Bronchial epithelial cell (primary cell): ENCODE data around the gene PHC2. TPM values are rescaled to one million over a fixed set of nuclear protein-coding genes. Genes with fewer than 3 reads are reported as not detected.

Source experiments
- DNase-seq: peaks from one replicate; pipeline ENCODE4 v3.0.0-alpha.2; 2010; ENCODE audit warnings: low read depth
- FAIRE-seq: peaks from 2 replicates; lab custom pipeline; 2011; peaks lifted over from hg19 to GRCh38; lab: Jason Lieb, UNC
- H3K27me3 ChIP-seq: 2 replicates; pipeline ENCODE4 v1.5.1; 2011; ENCODE audit warnings: low read length; ENCODE audit not compliant: control insufficient read depth, insufficient read depth
- H3K36me3 ChIP-seq: 2 replicates; pipeline ENCODE4 v1.5.1; 2011; ENCODE audit warnings: low read length; ENCODE audit not compliant: control insufficient read depth, insufficient read depth
- H3K4me3 ChIP-seq: 2 replicates; pipeline ENCODE4 v1.5.1; 2011; ENCODE audit warnings: mild to moderate bottlenecking, low read depth, low read length, control low read depth
- CTCF ChIP-seq: IDR thresholded peaks from 2 replicates; pipeline ENCODE4 v1.5.1; 2011; ENCODE audit warnings: mild to moderate bottlenecking, moderate library complexity, low read length, control low read depth, inconsistent platforms; ENCODE audit not compliant: insufficient read depth, severe bottlenecking
- total RNA-seq: library from RNA; depleted of rRNA; stranded (reverse); fragments of >200 nt; gene quantifications from 2 replicates; pipeline ENCODE4 v1.2.1, GENCODE V29; 2014

The PHC2 gene
- total RNA-seq, 1 donor from 2014 or later: 32.1 TPM

DNA sequence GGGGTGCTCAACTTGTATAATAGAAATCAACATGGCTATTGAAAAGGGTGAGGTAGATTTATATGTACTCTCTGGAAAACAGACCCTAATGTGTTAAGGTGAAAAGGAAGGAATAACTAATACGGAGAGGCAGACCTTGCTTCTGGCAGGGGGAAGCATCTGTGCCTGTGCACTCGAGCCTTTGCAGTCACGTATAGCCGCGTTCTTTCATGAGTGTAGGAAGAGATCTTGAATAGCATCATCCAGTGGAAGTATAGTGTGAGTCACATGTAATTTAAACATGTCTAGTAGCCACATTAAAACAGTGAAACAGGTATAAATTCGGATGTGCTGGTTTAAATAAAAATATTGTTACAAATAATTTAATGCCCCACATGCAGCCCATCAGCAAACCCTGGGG lies 112.9 kb downstream of the PHC2 start:
- FAIRE-seq: no peak

GRCh38 chr1:33317354-33317753 lies 113.5 kb downstream of the PHC2 start:
- H3K4me3 ChIP-seq: no peak overlapping the region
- DNase-seq: no peak
- no peaks in the 10 kb centered on the region for H3K36me3 ChIP-seq
- FAIRE-seq: no peak
- TF ChIP-seq CTCF: no peak
- no peaks in the 10 kb centered on the region for H3K27me3 ChIP-seq

More for the DNA sequence above, 112.9 kb downstream of the PHC2 start:
- Histone ChIP-seq H3K4me3 (no peak overlapping the region), H3K27me3 (no peaks in the 10 kb centered on the region), H3K36me3 (no peaks in the 10 kb centered on the region)
- no peak for TF ChIP-seq CTCF
- DNase-seq: no peak

DNA sequence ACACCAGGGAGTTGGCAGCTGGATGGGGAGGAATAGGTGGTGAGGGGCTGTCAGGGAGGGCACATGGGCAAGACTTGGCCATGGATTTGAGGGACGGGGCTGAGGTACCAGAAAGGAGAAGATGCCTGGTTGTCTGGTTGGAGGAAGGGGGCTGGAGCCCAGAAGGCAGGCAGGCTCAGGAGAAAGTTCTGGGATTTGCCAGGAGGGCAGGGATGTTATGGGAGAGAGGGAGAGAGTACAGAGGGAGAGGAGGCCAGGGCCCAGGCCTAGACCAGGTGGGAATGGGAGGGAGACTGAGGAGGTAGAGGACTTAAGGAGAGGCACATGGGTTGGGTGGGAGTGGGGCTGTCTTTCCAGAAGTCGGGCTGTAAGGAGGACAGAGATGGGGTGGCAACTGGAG lies 114.3 kb downstream of the PHC2 start:
- Histone ChIP-seq H3K27me3 (no peaks in the 10 kb centered on the region), H3K4me3 (no peak overlapping the region), H3K36me3 (no peaks in the 10 kb centered on the region)
- no peak for DNase-seq
- TF ChIP-seq CTCF: no peak
- no peak for FAIRE-seq

- FAIRE-seq (no peak), DNase-seq (no peak)
- H3K27me3 ChIP-seq: no peaks in the 10 kb centered on the region
- H3K4me3 ChIP-seq: no peak overlapping the region
- no peaks in the 10 kb centered on the region for H3K36me3 ChIP-seq
- TF ChIP-seq CTCF: no peak
These were observed 116.5 kb downstream of the PHC2 start for GRCh38 chr1:33314416-33314815.

DNA sequence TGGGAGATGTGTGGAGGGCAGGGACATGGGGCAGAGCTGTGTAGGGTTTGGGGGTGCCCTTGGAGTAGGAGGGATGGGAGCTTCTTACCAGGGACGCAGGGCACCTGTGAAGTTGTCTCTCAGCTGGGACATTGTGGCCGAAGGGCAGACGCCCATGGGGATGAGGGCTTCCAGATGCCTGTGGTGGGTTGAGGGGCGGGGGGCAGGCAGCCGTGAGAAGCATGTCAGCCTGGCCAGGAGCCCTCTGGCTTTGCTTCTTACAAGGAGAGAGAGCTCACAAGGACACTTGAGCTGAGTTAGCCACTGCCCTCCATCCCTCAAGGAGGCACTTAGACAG lies 118.5 kb downstream of the PHC2 start:
- TF ChIP-seq CTCF: no peak

DNA sequence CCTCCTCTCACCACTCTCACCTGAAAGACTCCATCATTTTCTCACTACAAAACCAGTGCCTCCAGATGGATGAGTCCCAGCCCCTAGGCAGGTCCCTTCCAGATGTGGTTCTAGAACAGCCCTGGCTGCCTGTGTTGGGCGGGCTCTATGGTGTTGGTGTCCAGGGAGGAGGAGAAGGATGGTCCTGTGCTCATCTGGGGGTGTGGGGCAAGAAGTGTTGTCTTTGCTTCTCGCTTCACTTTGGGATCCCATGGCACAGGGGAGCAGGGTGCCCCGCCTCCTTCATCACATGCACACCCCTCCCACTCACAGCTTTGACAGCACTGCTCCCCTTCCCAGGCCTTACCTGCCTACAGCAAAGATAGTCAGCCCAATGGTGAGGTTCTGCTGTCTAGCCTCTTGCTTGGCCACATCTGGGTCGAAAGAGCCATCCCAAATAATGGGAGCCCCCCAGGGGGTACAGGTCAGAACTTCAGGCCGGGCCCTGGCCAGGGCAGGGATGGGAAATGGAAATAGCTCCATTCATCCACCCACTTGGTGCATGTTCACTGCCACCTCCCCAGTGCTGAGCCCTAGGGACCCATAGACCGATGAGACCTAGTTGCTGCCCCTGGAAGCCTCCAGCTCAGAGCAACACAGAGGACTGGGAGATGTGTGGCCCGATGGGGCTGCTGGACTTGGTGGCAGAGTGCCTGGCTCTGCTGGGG lies 119.0 kb downstream of the PHC2 start:
- Histone ChIP-seq H3K27me3 (no peaks in the 10 kb centered on the region), H3K36me3 (no peaks in the 10 kb centered on the region), H3K4me3 (no peak overlapping the region)
- TF ChIP-seq CTCF: no peak
- FAIRE-seq (peak; percentile 7), DNase-seq (no peak)

More for the DNA sequence above, 118.5 kb downstream of the PHC2 start:
- DNase-seq (no peak), FAIRE-seq (no peak)
- no peak overlapping the region for H3K4me3 ChIP-seq
- H3K36me3 ChIP-seq: no peaks in the 10 kb centered on the region
- H3K27me3 ChIP-seq: no peaks in the 10 kb centered on the region
